Heart right ventricle (tissue), 16 donors: ENCODE results near the gene GFM2. TPM values are rescaled to one million over a fixed set of nuclear protein-coding genes. Genes with fewer than 3 reads are reported as not detected.
A peak's percentile ranks its signal among the peaks of the same experiment; 100 is the strongest.

Experiments used
- ATAC-seq, 8 donors: fragments of 200-7000 bp; cut with Tn5 transposase; one replicate each; pipeline ENCODE4 v1.9.1; 2020; ENCODE audit warnings: mild to moderate bottlenecking in 8 of 8, moderate library complexity in 8 of 8, moderate number of reproducible peaks in 1 of 8
- DNase-seq, 2 donors: peaks; one replicate each; pipeline ENCODE4 v3.0.0-alpha.2; 2020
- H3K27ac ChIP-seq, 10 donors: fragments of 200-600 bp; sonication (generic) in 2 of 10; one replicate each; pipeline versions ENCODE4 v1.5.0 to v1.8.0; 2020 to 2022; ENCODE audit warnings: mild to moderate bottlenecking in 3 of 10
- H3K27me3 ChIP-seq, 7 donors: fragments of 200-600 bp; one replicate each; pipeline ENCODE4 v1.8.0; 2021 to 2022; ENCODE audit warnings: mild to moderate bottlenecking in 2 of 7
- H3K36me3 ChIP-seq, 9 donors: fragments of 200-600 bp; sonication (generic) in 1 of 9; one replicate each; pipeline versions ENCODE4 v1.5.0 to v1.8.0; 2020 to 2022; ENCODE audit warnings: mild to moderate bottlenecking in 2 of 9
- H3K4me1 ChIP-seq, 9 donors: fragments of 200-600 bp; sonication (generic) in 1 of 9; one replicate each; pipeline versions ENCODE4 v1.5.0 to v1.8.0; 2020 to 2022; ENCODE audit warnings: mild to moderate bottlenecking in 4 of 9
- H3K4me3 ChIP-seq, 10 donors: fragments of 200-600 bp; sonication (generic) in 2 of 10; one replicate each; pipeline versions ENCODE4 v1.5.0 to v1.8.0; 2020 to 2022; ENCODE audit warnings: mild to moderate bottlenecking in 7 of 10, moderate library complexity in 2 of 10
- H3K9me3 ChIP-seq, 11 donors: fragments of 200-600 bp in 10 of 11; sonication (generic) in 2 of 11; one replicate each; pipeline versions ENCODE4 v1.5.0 to v1.8.0; 2013 to 2022; ENCODE audit warnings: mild to moderate bottlenecking in 2 of 11, control low read depth in 1 of 11, moderate library complexity in 1 of 11
- CTCF ChIP-seq, 9 donors: fragments of 200-600 bp; sonication (generic) in 2 of 9; IDR thresholded peaks; one replicate each; pipeline versions ENCODE4 v1.5.0 to v1.8.0; 2021 to 2022; ENCODE audit warnings: antibody characterized with exemption in 9 of 9, mild to moderate bottlenecking in 5 of 9, moderate library complexity in 1 of 9
- WGBS, 2 donors: extraction: QIAGEN DNeasy Blood & Tissue Kit; methylation state at CpG; one replicate each; pipeline ENCODE4 v1.1.7; 2013; ENCODE audit warnings: inconsistent platforms in 1 of 2; 5-methylcytosine and 5-hydroxymethylcytosine counted together
- intact Hi-C, 10 donors: fragments of 100-400 bp; cut with DNase I; formaldehyde crosslinking; loops; one replicate each; pipeline versions ENCODE4 v1.11.1 to v1.14.2; 2022
- polyA plus RNA-seq, 2 donors: library from polyadenylated mRNA; stranded (reverse); fragments of 200-250 nt; gene quantifications; one replicate each; pipeline ENCODE4 v1.2.3, GENCODE V29; 2013
- total RNA-seq, 10 donors: library from RNA; stranded (reverse); fragmentation: NEBNext Ultra II Directional in 3 of 10; extraction: Animal tissue kit (Norgen Biotek cat#: 25700) in 3 of 10; gene quantifications; one replicate each; pipeline versions ENCODE4 v1.2.1 to v1.2.4, GENCODE V29; 2021 to 2023
- donor health status: Arrhythmogenic right ventricular cardiomyopathy.
- donor health status: ischemic (EF 13 %, LVEDD 7.1; RV severe dilation, severe dysfunction).
- donor health status: healthy with polysubstance abuse.
- donor health status: DM: no; HTN: yes; CAD: no.
- donor health status: DM: no; HTN: no; CAD: no.
- donor health status: ischemic (EF 25% LVEDD 6.9; RV normal size, moderate dysfunction).
- donor health status: ischemic (EF 25% LVEDD 5.7; RV mildly dilated, moderate dysfunction).
- donor health status: healthy.
- donor health status: DM: yes; HTN: yes; CAD: no.
- donor health status: Ischemic cardiomyopathy.
- donor health status: ischemic (EF 35%, LVEDD 5.7; RV mildly dilated, moderate dysfunction).
- donor health status: nonischemic (EF 11% LVEDD 7.7; RV severe dilation, severe dysfunction).
- donor health status: DM: yes; HTN: yes; CAD: no.
- donor health status: PGD.
- donor health status: ischemic (EF 29% LVEDD 5.4; RV normal size, mild dysfunction).
- donor health status: nonischemic (EF 23%, LVEDD 6.1; RV moderate dilation, normal function).

The GFM2 gene
- total and polyA plus RNA-seq, 12 donors, result 21.7 to 62.7 (median 45.8) TPM

- Histone ChIP-seq H3K9me3 (no peaks in the 10 kb centered on the region), H3K4me1 (peaks cover 0 to 13% (median 10%) of the 10 kb centered on the region in 9 donors), H3K36me3 (peaks cover 3 to 88% (median 48%) of the 10 kb centered on the region in 9 donors), H3K4me3 (no peak overlapping the region), H3K27me3 (no peaks in the 10 kb centered on the region), H3K27ac (no peak overlapping the region)
- no peak for TF ChIP-seq CTCF (IDR thresholded peaks at IDR 0.05)
- 85 to 88% methylated on average over 7 of the region's 7 CpGs for WGBS, 2 donors
- no peak for DNase-seq
- intact Hi-C loops, result loop anchor here in 2 of 10 donors (10.0 kb wide), 2 partner anchors 142 to 612 kb away; no protein-coding TSS in a partner anchor
- ATAC-seq, result no peak
Observed at GRCh38 chr5:74772359-74772758, 5.4 kb upstream of the GFM2 start.

- peak in 1 of 2 donors; percentile 7 for DNase-seq
- Histone ChIP-seq H3K4me3 (peak overlapping the region; percentile 79 to 96 (median 91)), H3K27me3 (no peaks in the 10 kb centered on the region), H3K36me3 (peaks cover 0 to 54% (median 21%) of the 10 kb centered on the region in 9 donors), H3K4me1 (peaks cover 5 to 41% (median 30%) of the 10 kb centered on the region in 9 donors), H3K9me3 (no peaks in the 10 kb centered on the region), H3K27ac (peak overlapping the region in 9 of 10 donors; percentile 56 to 88 (median 79))
- TF ChIP-seq CTCF (IDR thresholded peaks at IDR 0.05), result no peak
- intact Hi-C loops, result loop anchor here in 8 of 10 donors (2.0 to 10.0 kb wide), 10 partner anchors 80 to 1203 kb away; partner anchors contain the start of genes HEXB (in 2 of the 8), ANKRA2 (in 1 of the 8) and UTP15 (in 1 of the 8)
- 1% methylated on average over 9 of the region's 9 CpGs for WGBS, 2 donors
- peak in 5 of 8 donors; percentile 6 to 40 (median 25) for ATAC-seq
Observed at GRCh38 chr5:74767579-74767913, 629 bp upstream of the GFM2 start.

GRCh38 chr5:74766418-74766848, 484 bp downstream of the GFM2 start:
- ATAC-seq (peak in 7 of 8 donors; percentile 28 to 77 (median 53)), DNase-seq (no peak)
- H3K4me1 ChIP-seq, result peaks cover 5 to 48% (median 30%) of the 10 kb centered on the region in 9 donors
- H3K9me3 ChIP-seq, result no peaks in the 10 kb centered on the region
- WGBS, 2 donors, result 0 to 1% methylated on average over 10 of the region's 10 CpGs
- H3K27ac ChIP-seq, result peak overlapping the region in 9 of 10 donors; percentile 56 to 88 (median 79)
- peak overlapping the region; percentile 79 to 96 (median 91) for H3K4me3 ChIP-seq
- peak in 8 of 9 donors; percentile 9 to 51 (median 38) for TF ChIP-seq CTCF (IDR thresholded peaks at IDR 0.05)
- peaks cover 0 to 54% (median 22%) of the 10 kb centered on the region in 9 donors for H3K36me3 ChIP-seq
- no peaks in the 10 kb centered on the region for H3K27me3 ChIP-seq
- intact Hi-C loops, result loop anchor here in 8 of 10 donors (2.0 to 10.0 kb wide), 10 partner anchors 79 to 1202 kb away; partner anchors contain the start of genes HEXB (in 2 of the 8), ANKRA2 (in 1 of the 8) and UTP15 (in 1 of the 8)

GRCh38 chr5:74765929-74766328, 988 bp downstream of the GFM2 start:
- no peak for ATAC-seq
- H3K36me3 ChIP-seq, result peaks cover 0 to 54% (median 20%) of the 10 kb centered on the region in 9 donors

More at GRCh38 chr5:74765929-74766328, 988 bp downstream of the GFM2 start:
- no peak for DNase-seq
- intact Hi-C loops, result loop anchor here in 8 of 10 donors (2.0 to 10.0 kb wide), 10 partner anchors 79 to 1201 kb away; partner anchors contain the start of genes HEXB (in 2 of the 8), ANKRA2 (in 1 of the 8) and UTP15 (in 1 of the 8)
- Histone ChIP-seq H3K9me3 (no peaks in the 10 kb centered on the region), H3K4me3 (peak overlapping the region; percentile 79 to 96 (median 91)), H3K27me3 (no peaks in the 10 kb centered on the region), H3K27ac (peak overlapping the region in 4 of 10 donors; percentile 62 to 88 (median 84)), H3K4me1 (peaks cover 5 to 53% (median 30%) of the 10 kb centered on the region in 9 donors)
- no peak for TF ChIP-seq CTCF (IDR thresholded peaks at IDR 0.05)
- 65 to 66% methylated on average over 27 of the region's 27 CpGs for WGBS, 2 donors
